ENCODE results near the gene ZNF616.

ZNF616 gene

GRCh38 chr19:52086481-52086880 is 53.3 kb downstream of the ZNF616 start:
- no peak overlapping the region for H3K4me3 ChIP-seq (ENCODE audit: low read depth, low read length)
- TF ChIP-seq CTCF (IDR thresholded peaks at IDR 0.05; ENCODE audit: borderline replicate concordance, insufficient read depth, low read depth, low read length): no peak

DNA sequence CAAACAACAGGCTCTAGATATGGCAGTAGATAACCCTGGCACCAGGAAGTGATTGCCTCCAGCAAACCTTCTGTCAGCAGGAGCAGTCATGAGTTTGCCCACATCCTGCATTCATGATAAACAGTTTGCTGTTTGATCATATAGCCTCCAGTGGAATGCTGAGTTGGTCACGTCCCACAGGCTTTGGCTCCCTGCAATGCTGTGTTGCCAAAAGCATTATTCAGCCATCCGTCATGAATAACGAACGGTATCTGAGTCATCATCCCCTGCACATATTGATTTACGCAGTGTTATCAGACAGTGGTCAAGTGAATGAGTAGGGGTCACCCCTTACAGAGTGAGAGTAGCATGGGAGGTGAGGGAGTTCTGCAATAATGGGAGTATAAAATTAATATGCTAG is 69.2 kb downstream of the ZNF616 start:
- H3K4me3 ChIP-seq (ENCODE audit: low read depth, low read length): no peak overlapping the region
- TF ChIP-seq CTCF (IDR thresholded peaks at IDR 0.05; ENCODE audit: borderline replicate concordance, insufficient read depth, low read depth, low read length): no peak

- no peak for TF ChIP-seq CTCF (IDR thresholded peaks at IDR 0.05; ENCODE audit: borderline replicate concordance, insufficient read depth, low read depth, low read length)
- H3K4me3 ChIP-seq (ENCODE audit: low read depth, low read length): no peak overlapping the region
Measured at GRCh38 chr19:52069653-52070052, 70.1 kb downstream of the ZNF616 start.

DNA sequence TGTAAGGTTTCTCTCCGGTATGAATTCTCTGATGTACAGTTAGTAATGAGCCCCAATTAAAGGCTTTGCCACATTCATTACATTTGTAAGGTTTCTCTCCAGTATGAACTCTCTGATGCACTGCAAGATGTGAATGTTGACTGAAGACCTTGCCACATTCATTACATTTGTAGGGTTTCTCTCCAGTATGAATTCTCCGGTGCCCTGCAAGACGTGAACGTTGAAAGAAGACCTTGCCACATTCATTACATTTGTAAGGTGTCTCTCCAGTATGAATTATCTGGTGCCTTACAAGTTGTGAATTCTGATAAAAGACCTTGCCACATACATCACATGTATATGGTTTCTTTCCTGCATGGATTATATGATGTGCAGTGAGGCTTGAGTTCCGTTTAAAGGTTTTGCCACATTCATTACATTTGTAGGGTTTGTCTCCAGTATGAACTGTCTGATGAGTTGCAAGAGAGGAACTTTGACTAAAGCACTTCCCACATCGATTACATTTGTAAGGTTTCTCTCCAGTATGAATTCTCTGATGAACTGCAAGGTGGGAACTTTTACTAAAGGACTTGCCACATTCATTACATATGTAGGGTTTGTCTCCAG is 73.4 kb downstream of the ZNF616 start:
- TF ChIP-seq CTCF (IDR thresholded peaks at IDR 0.05; ENCODE audit: borderline replicate concordance, insufficient read depth, low read depth, low read length): no peak
- H3K4me3 ChIP-seq (ENCODE audit: low read depth, low read length): no peak overlapping the region

DNA sequence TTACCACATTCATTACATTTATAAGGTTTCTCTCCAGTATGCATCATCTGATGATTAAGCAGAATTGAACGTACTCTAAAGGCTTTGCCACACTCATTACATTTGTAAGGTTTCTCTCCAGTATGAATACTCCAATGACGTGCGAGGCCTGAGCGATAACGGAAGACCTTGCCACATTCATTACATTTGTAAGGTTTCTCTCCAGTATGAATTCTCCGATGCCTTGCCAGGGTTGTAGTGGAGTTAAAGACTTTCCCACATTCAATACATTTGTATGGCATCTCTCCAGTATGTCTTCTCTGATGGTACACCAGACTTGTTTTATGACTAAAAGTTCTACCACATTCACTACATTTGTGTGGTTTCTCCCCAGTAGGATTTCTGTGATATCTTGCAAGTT is 74.3 kb downstream of the ZNF616 start:
- no peak overlapping the region for H3K4me3 ChIP-seq (ENCODE audit: low read depth, low read length)
- no peak for TF ChIP-seq CTCF (IDR thresholded peaks at IDR 0.05; ENCODE audit: borderline replicate concordance, insufficient read depth, low read depth, low read length)
